Activated CD4-positive, alpha-beta T cell treated with anti-CD3 and anti-CD28 coated beads, Interleukin-2, amount 10 ng/mL, durations not matched to agents 24 days and 14 days (primary cell): ENCODE results near the gene ATF3. TPM values are rescaled to one million over a fixed set of nuclear protein-coding genes. Genes with fewer than 3 reads are reported as not detected.
A peak's percentile ranks its signal among the peaks of the same experiment; 100 is the strongest.

ENCODE experiments used
- DNase-seq: peaks from one replicate; pipeline ENCODE4 v3.0.0; 2022
- H3K27ac Mint-ChIP-seq: one replicate; pipeline ENCODE4 v1.8.0; 2022; ENCODE audit warnings: mild to moderate bottlenecking, mixed read lengths
- H3K27me3 Mint-ChIP-seq: one replicate; pipeline ENCODE4 v1.8.0; 2022; ENCODE audit warnings: mixed read lengths
- H3K36me3 Mint-ChIP-seq: one replicate; pipeline ENCODE4 v1.8.0; 2022; ENCODE audit warnings: low read depth, mild to moderate bottlenecking, mixed read lengths
- H3K4me1 Mint-ChIP-seq: one replicate; pipeline ENCODE4 v1.8.0; 2021; ENCODE audit warnings: mixed read lengths
- H3K4me3 Mint-ChIP-seq: one replicate; pipeline ENCODE4 v1.8.0; 2022; ENCODE audit warnings: mild to moderate bottlenecking, moderate library complexity, mixed read lengths
- H3K9me3 Mint-ChIP-seq: one replicate; pipeline ENCODE4 v1.8.0; 2021; ENCODE audit warnings: mixed read lengths
- intact Hi-C: fragments of 100-400 bp; cut with micrococcal nuclease; formaldehyde crosslinking; loops from one replicate; pipeline ENCODE4 v1.15.1; 2023
- total RNA-seq: library from RNA; stranded (reverse); gene quantifications from 2 replicates; pipeline ENCODE4 v1.2.3, GENCODE V29; 2022

The ATF3 gene
- total RNA-seq, 1 donor from 2014 or later: 21.2 TPM

GRCh38 chr1:212594640-212595039, 13.9 kb upstream of the ATF3 start:
- H3K27ac Mint-ChIP-seq: peak overlapping the region; percentile 40
- peaks cover 23% of the 10 kb centered on the region for H3K27me3 Mint-ChIP-seq
- peaks cover 10% of the 10 kb centered on the region for H3K9me3 Mint-ChIP-seq
- peaks cover 26% of the 10 kb centered on the region for H3K4me1 Mint-ChIP-seq
- peak; percentile 54 for DNase-seq
- H3K36me3 Mint-ChIP-seq: peaks cover 3% of the 10 kb centered on the region
- no peak overlapping the region for H3K4me3 Mint-ChIP-seq
- intact Hi-C loops: loop anchor here (1.0 kb wide), 2 partner anchors 15 to 27 kb away; no protein-coding TSS in a partner anchor

- DNase-seq: peak; percentile 55
- Mint-ChIP-seq H3K27ac (peak overlapping the region; percentile 94), H3K36me3 (peaks cover 3% of the 10 kb centered on the region), H3K4me3 (no peak overlapping the region), H3K4me1 (peaks cover 26% of the 10 kb centered on the region), H3K9me3 (peaks cover 10% of the 10 kb centered on the region), H3K27me3 (peaks cover 23% of the 10 kb centered on the region)
- intact Hi-C loops: loop anchor here (1.0 kb wide), 2 partner anchors 14 to 28 kb away; no protein-coding TSS in a partner anchor
These were observed 13.3 kb upstream of the ATF3 start for GRCh38 chr1:212595229-212595628.

- peaks cover 10% of the 10 kb centered on the region for H3K9me3 Mint-ChIP-seq
- peak overlapping the region; percentile 50 for H3K4me3 Mint-ChIP-seq
- peaks cover 29% of the 10 kb centered on the region for H3K4me1 Mint-ChIP-seq
- peak; percentile 90 for DNase-seq
- H3K27ac Mint-ChIP-seq: peak overlapping the region; percentile 94
- intact Hi-C loops: loop anchor here (1.0 to 2.0 kb wide), 3 partner anchors 13 to 37 kb away; no protein-coding TSS in a partner anchor
- H3K27me3 Mint-ChIP-seq: peaks cover 22% of the 10 kb centered on the region
- peaks cover 3% of the 10 kb centered on the region for H3K36me3 Mint-ChIP-seq
These were observed 12.5 kb upstream of the ATF3 start for GRCh38 chr1:212595787-212596714.

GRCh38 chr1:212596798-212597197, 11.8 kb upstream of the ATF3 start:
- peaks cover 10% of the 10 kb centered on the region for H3K9me3 Mint-ChIP-seq
- peak overlapping the region; percentile 94 for H3K27ac Mint-ChIP-seq
- H3K4me1 Mint-ChIP-seq: peaks cover 33% of the 10 kb centered on the region
- peaks cover 22% of the 10 kb centered on the region for H3K27me3 Mint-ChIP-seq
- H3K36me3 Mint-ChIP-seq: peaks cover 3% of the 10 kb centered on the region
- DNase-seq: peak; percentile 59
- peak overlapping the region; percentile 50 for H3K4me3 Mint-ChIP-seq
- intact Hi-C loops: loop anchor here (2.0 kb wide), 1 partner anchor 38 kb away; no protein-coding TSS in a partner anchor

GRCh38 chr1:212597487-212597886, 11.1 kb upstream of the ATF3 start:
- peaks cover 10% of the 10 kb centered on the region for H3K9me3 Mint-ChIP-seq
- DNase-seq: peak; percentile 58
- H3K27ac Mint-ChIP-seq: peak overlapping the region; percentile 94
- peaks cover 33% of the 10 kb centered on the region for H3K4me1 Mint-ChIP-seq
- peaks cover 3% of the 10 kb centered on the region for H3K36me3 Mint-ChIP-seq
- H3K4me3 Mint-ChIP-seq: no peak overlapping the region
- intact Hi-C loops: loop anchor here (2.0 kb wide), 1 partner anchor 39 kb away; no protein-coding TSS in a partner anchor
- H3K27me3 Mint-ChIP-seq: peaks cover 23% of the 10 kb centered on the region

- DNase-seq: no peak
These were observed 8.3 kb upstream of the ATF3 start for GRCh38 chr1:212600071-212600915.

GRCh38 chr1:212600980-212601379, 7.6 kb upstream of the ATF3 start:
- no peak for DNase-seq
- H3K27ac Mint-ChIP-seq: peak overlapping the region; percentile 19
- H3K9me3 Mint-ChIP-seq: peaks cover 10% of the 10 kb centered on the region
- H3K4me1 Mint-ChIP-seq: peaks cover 29% of the 10 kb centered on the region
- H3K36me3 Mint-ChIP-seq: peaks cover 2% of the 10 kb centered on the region
- intact Hi-C loops: loop anchor here (10.0 kb wide), 1 partner anchor 566 kb away; the partner anchor contains the start of genes DTL and INTS7
- no peak overlapping the region for H3K4me3 Mint-ChIP-seq
- peaks cover 50% of the 10 kb centered on the region for H3K27me3 Mint-ChIP-seq

More at GRCh38 chr1:212600071-212600915, 8.3 kb upstream of the ATF3 start:
- peak overlapping the region; percentile 23 for H3K27ac Mint-ChIP-seq
- no peak overlapping the region for H3K4me3 Mint-ChIP-seq
- H3K9me3 Mint-ChIP-seq: peaks cover 10% of the 10 kb centered on the region
- intact Hi-C loops: loop anchor here (10.0 kb wide), 1 partner anchor 565 kb away; the partner anchor contains the start of genes DTL and INTS7
- H3K4me1 Mint-ChIP-seq: peaks cover 29% of the 10 kb centered on the region
- H3K27me3 Mint-ChIP-seq: peaks cover 43% of the 10 kb centered on the region
- peaks cover 2% of the 10 kb centered on the region for H3K36me3 Mint-ChIP-seq

- Mint-ChIP-seq H3K27me3 (peaks cover 56% of the 10 kb centered on the region), H3K36me3 (peaks cover 2% of the 10 kb centered on the region), H3K4me1 (peaks cover 30% of the 10 kb centered on the region), H3K9me3 (peaks cover 10% of the 10 kb centered on the region), H3K27ac (no peak overlapping the region), H3K4me3 (no peak overlapping the region)
- DNase-seq: no peak
- intact Hi-C loops: loop anchor here (10.0 kb wide), 1 partner anchor 567 kb away; the partner anchor contains the start of genes DTL and INTS7
These were observed 7.0 kb upstream of the ATF3 start for GRCh38 chr1:212601524-212601923.

GRCh38 chr1:212605441-212606394, 2.8 kb upstream of the ATF3 start:
- H3K4me3 Mint-ChIP-seq: peak overlapping the region; percentile 34
- H3K9me3 Mint-ChIP-seq: no peaks in the 10 kb centered on the region
- peaks cover 56% of the 10 kb centered on the region for H3K27me3 Mint-ChIP-seq
- intact Hi-C loops: loop anchor here (5.0 to 10.0 kb wide), 6 partner anchors 97 to 1028 kb away; partner anchors contain the start of genes DTL, FLVCR1, INTS7 and NENF
- peaks cover 38% of the 10 kb centered on the region for H3K4me1 Mint-ChIP-seq
- H3K36me3 Mint-ChIP-seq: peaks cover 5% of the 10 kb centered on the region
- H3K27ac Mint-ChIP-seq: peak overlapping the region; percentile 10
- DNase-seq: no peak

- Mint-ChIP-seq H3K4me3 (peak overlapping the region; percentile 90), H3K9me3 (no peaks in the 10 kb centered on the region), H3K36me3 (peaks cover 11% of the 10 kb centered on the region), H3K27ac (peak overlapping the region; percentile 84), H3K27me3 (peaks cover 51% of the 10 kb centered on the region), H3K4me1 (peaks cover 40% of the 10 kb centered on the region)
- peak; percentile 92 for DNase-seq
- intact Hi-C loops: loop anchor here (5.0 to 10.0 kb wide), 6 partner anchors 96 to 1029 kb away; partner anchors contain the start of genes DTL, FLVCR1, INTS7 and NENF
These were observed 2.0 kb upstream of the ATF3 start for GRCh38 chr1:212606395-212607205.

- Mint-ChIP-seq H3K4me3 (peak overlapping the region; percentile 90), H3K27me3 (peaks cover 46% of the 10 kb centered on the region), H3K36me3 (peaks cover 11% of the 10 kb centered on the region), H3K9me3 (no peaks in the 10 kb centered on the region), H3K4me1 (peaks cover 42% of the 10 kb centered on the region), H3K27ac (peak overlapping the region; percentile 96)
- DNase-seq: peak; percentile 85
- intact Hi-C loops: loop anchor here (5.0 to 10.0 kb wide), 6 partner anchors 95 to 1030 kb away; partner anchors contain the start of genes DTL, FLVCR1, INTS7 and NENF
These were observed 1.2 kb upstream of the ATF3 start for GRCh38 chr1:212607206-212607912.
